Measurements from ENCODE around the gene PLCE1. TPM values are rescaled to one million over a fixed set of nuclear protein-coding genes. Genes with fewer than 3 reads are reported as not detected.

The PLCE1 gene
- total and polyA plus RNA-seq, 11 donors, result 1.3 to 42.1 (median 10.4) TPM

GRCh38 chr10:94001416-94001810 is 7.7 kb downstream of the PLCE1 start:
- H3K27ac ChIP-seq, result peak overlapping the region in 5 of 12 donors; percentile 35 to 69 (median 52)
- intact Hi-C loops (cut with DNase I), result no loop called here

GRCh38 chr10:94002156-94002555 is 8.4 kb downstream of the PLCE1 start:
- H3K27me3 ChIP-seq, result no peaks in the 10 kb centered on the region
- DNase-seq, result peak in 3 of 5 donors; percentile 34 to 44 (median 43)
- ATAC-seq, result peak in 3 of 4 donors; percentile 37 to 66 (median 45)
- H3K9me3 ChIP-seq, result no peaks in the 10 kb centered on the region
- no peaks in the 10 kb centered on the region for H3K36me3 ChIP-seq
- no peak overlapping the region for H3K4me3 ChIP-seq
- H3K4me1 ChIP-seq, result peaks cover 0 to 51% (median 13%) of the 10 kb centered on the region in 12 donors
- TF ChIP-seq POLR2A (IDR thresholded peaks at IDR 0.05) (no peak), CTCF (IDR thresholded peaks at IDR 0.05) (no peak)
- intact Hi-C loops (cut with DNase I), result no loop called here
- H3K27ac ChIP-seq, result peak overlapping the region in 5 of 12 donors; percentile 2 to 69 (median 35)
- WGBS, 4 donors, result 44 to 68% (median 49%) methylated on average over 3 of the region's 3 CpGs

More at GRCh38 chr10:94001416-94001810, 7.7 kb downstream of the PLCE1 start:
- H3K4me1 ChIP-seq, result peaks cover 0 to 49% (median 12%) of the 10 kb centered on the region in 12 donors
- ATAC-seq (no peak), DNase-seq (no peak)
- no peaks in the 10 kb centered on the region for H3K9me3 ChIP-seq
- H3K4me3 ChIP-seq, result no peak overlapping the region
- 87 to 95% (median 92%) methylated on average over 1 of the region's 1 CpG for WGBS, 4 donors
- H3K36me3 ChIP-seq, result no peaks in the 10 kb centered on the region
- H3K27me3 ChIP-seq, result no peaks in the 10 kb centered on the region
- no peak for TF ChIP-seq POLR2A (IDR thresholded peaks at IDR 0.05)
- no peak for TF ChIP-seq CTCF (IDR thresholded peaks at IDR 0.05)

GRCh38 chr10:94003488-94003887 is 9.8 kb downstream of the PLCE1 start:
- Histone ChIP-seq H3K9me3 (no peaks in the 10 kb centered on the region), H3K4me3 (no peak overlapping the region), H3K4me1 (peaks cover 0 to 64% (median 14%) of the 10 kb centered on the region in 12 donors), H3K27ac (no peak overlapping the region), H3K36me3 (no peaks in the 10 kb centered on the region), H3K27me3 (no peaks in the 10 kb centered on the region)
- intact Hi-C loops (cut with DNase I), result no loop called here
- ATAC-seq (no peak), DNase-seq (no peak)
- 76 to 86% (median 82%) methylated on average over 3 of the region's 3 CpGs for WGBS, 4 donors
- TF ChIP-seq POLR2A (IDR thresholded peaks at IDR 0.05) (no peak), CTCF (IDR thresholded peaks at IDR 0.05) (no peak)

- intact Hi-C loops (cut with DNase I), result no loop called here
- TF ChIP-seq CTCF (IDR thresholded peaks at IDR 0.05), result no peak
- no peak for TF ChIP-seq POLR2A (IDR thresholded peaks at IDR 0.05)
- Histone ChIP-seq H3K4me1 (peaks cover 0 to 51% (median 10%) of the 10 kb centered on the region in 12 donors), H3K27me3 (no peaks in the 10 kb centered on the region), H3K36me3 (no peaks in the 10 kb centered on the region), H3K27ac (no peak overlapping the region), H3K9me3 (no peaks in the 10 kb centered on the region), H3K4me3 (no peak overlapping the region)
- ATAC-seq, result no peak
- DNase-seq, result no peak
- 71 to 80% (median 78%) methylated on average over 2 of the region's 2 CpGs for WGBS, 4 donors
Observed at GRCh38 chr10:94005050-94005449, 11.3 kb downstream of the PLCE1 start.
